HAP-1 (cell line): ENCODE measurements around the gene CFAP97D2.
"Not testable (repeated sequence)": the region's sequence is repeated elsewhere in the genome, so short reads cannot be mapped to it uniquely, and the experiment has no call there.

Source experiments
- DNase-seq, 2 experiments: peaks; one replicate each; pipeline ENCODE4 v3.0.0-alpha.2; 2016 to 2020; ENCODE audit warnings: low spot score in 2 of 2
- H3K27me3 ChIP-seq: fragments of 250-450 bp; sonication (Bioruptor Pico); 2 replicates; pipeline ENCODE4 v1.5.1; 2020; ENCODE audit warnings: low read depth, mild to moderate bottlenecking, moderate library complexity
- H3K36me3 ChIP-seq: fragments of 250-450 bp; sonication (Bioruptor Pico); replicated peaks from 2 replicates; pipeline ENCODE4 v1.5.1; 2020; ENCODE audit warnings: mild to moderate bottlenecking
- H3K4me1 ChIP-seq: fragments of 250-450 bp; sonication (Bioruptor Pico); 2 replicates; pipeline ENCODE4 v1.5.1; 2020; ENCODE audit warnings: mild to moderate bottlenecking
- H3K4me3 ChIP-seq: fragments of 250-450 bp; sonication (Bioruptor Pico); 2 replicates; pipeline ENCODE4 v1.5.1; 2020; ENCODE audit warnings: mild to moderate bottlenecking, moderate library complexity
- H3K9me3 ChIP-seq: fragments of 250-450 bp; sonication (Bioruptor Pico); 2 replicates; pipeline ENCODE4 v1.5.1; 2020; ENCODE audit warnings: mild to moderate bottlenecking, moderate library complexity
- in situ Hi-C: fragments of 300-500 bp; cut with MboI; formaldehyde crosslinking; loops from 3 replicates; pipeline ENCODE4 v1.14.3; 2020; ENCODE audit warnings: low sequenced_read_pairs, inconsistent platforms, mixed read lengths

CFAP97D2 gene

GRCh38 chr13:114176359-114176902, 2.6 kb upstream of the CFAP97D2 start:
- H3K36me3 ChIP-seq, in situ Hi-C loops, H3K4me1 ChIP-seq, DNase-seq, H3K4me3 ChIP-seq, H3K9me3 ChIP-seq, H3K27me3 ChIP-seq: not testable (repeated sequence)

DNA sequence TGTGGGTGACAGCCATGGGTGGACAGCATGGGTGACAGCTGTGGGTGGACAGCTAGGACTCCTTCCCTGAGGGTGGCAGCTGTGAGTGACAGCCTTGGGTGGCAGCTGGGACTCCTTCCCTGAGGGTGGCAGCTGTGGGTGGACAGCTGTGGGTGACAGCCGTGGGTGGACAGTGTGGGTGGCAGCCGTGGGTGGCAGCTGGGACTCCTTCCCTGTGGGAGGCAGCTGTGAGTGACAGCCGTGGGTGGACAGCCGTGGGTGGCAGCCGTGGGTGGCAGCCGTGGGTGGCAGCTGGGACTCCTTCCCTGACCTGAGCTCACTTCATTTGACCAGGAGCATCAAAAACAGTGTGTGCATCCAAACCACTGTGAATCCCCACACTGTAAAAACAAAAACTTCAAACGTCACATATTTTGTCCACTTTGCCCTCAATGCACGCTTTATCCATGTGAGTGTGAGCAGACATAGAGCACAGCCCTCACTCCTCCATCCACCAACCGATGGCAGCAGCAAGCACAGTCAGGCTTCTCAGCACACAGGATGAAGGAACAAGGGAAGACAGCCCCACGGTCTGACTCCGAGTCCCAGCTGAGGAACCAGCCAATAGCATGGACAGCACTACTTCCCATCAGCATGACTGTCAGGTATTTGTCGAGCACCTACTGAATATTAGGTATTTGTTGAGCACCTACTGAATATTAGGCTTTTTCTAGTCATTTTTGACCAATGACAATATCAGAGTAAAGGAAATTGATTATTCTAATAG, 1.6 kb upstream of the CFAP97D2 start:
- no peak for DNase-seq
- Histone ChIP-seq H3K36me3 (no peaks in the 10 kb centered on the region), H3K27me3 (no peaks in the 10 kb centered on the region), H3K9me3 (no peaks in the 10 kb centered on the region), H3K4me1 (no peaks in the 10 kb centered on the region), H3K4me3 (no peak overlapping the region)
- in situ Hi-C loops = no loop called here

DNA sequence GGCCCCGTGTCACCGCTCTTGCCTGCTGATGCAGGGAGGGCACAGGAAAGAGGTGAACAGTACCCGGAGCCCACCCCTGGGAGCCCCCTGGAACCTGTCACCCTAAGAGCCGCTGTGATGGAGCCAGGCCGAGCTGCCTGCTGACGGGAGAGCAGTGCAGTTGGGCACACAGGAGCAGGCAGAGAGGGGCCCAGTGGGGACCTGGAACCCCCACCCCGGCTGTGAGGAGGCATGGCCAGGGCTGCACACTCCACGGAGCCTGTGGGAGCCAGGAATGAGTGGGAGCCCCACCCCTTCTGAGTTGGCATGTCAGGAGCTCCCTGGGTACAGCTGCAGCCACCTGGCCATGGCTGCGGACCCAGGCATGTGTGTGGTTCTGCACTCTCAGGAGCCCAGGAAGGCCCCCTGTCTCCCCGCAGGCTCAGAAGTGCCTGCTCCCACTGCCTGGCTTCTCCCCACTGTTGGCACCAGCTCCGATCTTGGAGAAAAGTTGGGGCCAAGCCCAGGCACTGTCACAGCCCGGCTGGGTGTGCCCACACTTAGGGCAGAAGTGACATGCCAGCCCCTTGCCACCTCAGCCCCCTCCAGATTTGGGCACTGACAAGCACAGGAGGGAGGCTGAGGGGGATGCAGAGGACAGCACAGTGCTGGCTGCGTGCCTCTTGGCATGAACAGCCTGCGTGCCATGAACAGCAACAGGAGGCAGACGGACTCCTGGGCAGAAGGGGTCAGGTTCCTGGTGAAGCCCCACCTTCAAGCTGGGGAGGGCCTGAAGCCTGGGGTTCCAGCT, 6.3 kb downstream of the CFAP97D2 start:
- in situ Hi-C loops = no loop called here
- no peaks in the 10 kb centered on the region for H3K27me3 ChIP-seq
- no peak overlapping the region for H3K4me3 ChIP-seq
- no peak for DNase-seq
- H3K4me1 ChIP-seq = no peaks in the 10 kb centered on the region
- no peaks in the 10 kb centered on the region for H3K36me3 ChIP-seq
- no peaks in the 10 kb centered on the region for H3K9me3 ChIP-seq

GRCh38 chr13:114194853-114195252, 15.8 kb downstream of the CFAP97D2 start:
- Histone ChIP-seq H3K36me3 (no peaks in the 10 kb centered on the region), H3K4me3 (no peak overlapping the region), H3K9me3 (no peaks in the 10 kb centered on the region), H3K4me1 (no peaks in the 10 kb centered on the region), H3K27me3 (no peaks in the 10 kb centered on the region)
- DNase-seq = no peak
- in situ Hi-C loops = no loop called here

DNA sequence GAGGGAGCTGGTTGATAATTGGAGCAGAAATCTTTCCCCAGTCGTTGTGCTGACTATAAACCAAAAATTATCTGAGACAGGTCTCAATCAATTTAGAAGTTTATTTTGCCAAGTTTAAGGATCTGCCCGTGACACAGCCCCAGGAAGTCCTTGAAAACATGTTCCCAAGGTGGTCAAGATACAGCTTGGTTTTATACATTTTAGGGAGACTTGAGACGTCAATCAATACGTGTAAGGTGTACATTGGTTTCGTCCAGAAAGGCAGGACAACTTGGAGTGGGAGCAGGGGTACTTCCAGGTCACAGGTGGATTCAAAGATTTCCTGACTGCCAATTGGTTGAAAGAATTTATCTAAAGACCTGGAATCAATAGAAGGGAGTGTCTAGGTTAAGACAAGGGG, 17.6 kb downstream of the CFAP97D2 start:
- in situ Hi-C loops = no loop called here
- H3K9me3 ChIP-seq = no peaks in the 10 kb centered on the region
- H3K27me3 ChIP-seq = no peaks in the 10 kb centered on the region
- no peak for DNase-seq
- no peak overlapping the region for H3K4me3 ChIP-seq
- H3K4me1 ChIP-seq = no peaks in the 10 kb centered on the region
- H3K36me3 ChIP-seq = no peaks in the 10 kb centered on the region

DNA sequence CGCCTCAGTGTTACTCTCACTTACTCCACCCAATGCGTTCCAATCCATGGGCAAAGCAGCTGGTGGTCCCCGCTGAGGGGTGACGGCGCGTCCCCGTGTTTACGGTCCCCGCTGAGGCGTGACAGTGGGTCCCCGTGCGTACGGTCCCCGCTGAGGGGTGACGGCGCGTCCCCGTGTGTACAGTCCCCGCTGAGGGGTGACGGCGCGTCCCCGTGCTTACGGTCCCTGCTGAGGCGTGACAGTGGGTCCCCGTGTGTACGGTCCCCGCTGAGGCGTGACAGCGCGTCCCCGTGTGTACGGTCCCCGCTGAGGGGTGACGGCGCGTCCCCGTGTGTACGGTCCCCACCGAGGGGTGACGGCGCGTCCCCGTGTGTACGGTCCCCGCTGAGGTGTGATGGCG, 19.5 kb downstream of the CFAP97D2 start:
- H3K9me3 ChIP-seq = no peaks in the 10 kb centered on the region
- in situ Hi-C loops = no loop called here
- no peaks in the 10 kb centered on the region for H3K36me3 ChIP-seq
- H3K4me3 ChIP-seq = no peak overlapping the region
- no peaks in the 10 kb centered on the region for H3K27me3 ChIP-seq
- DNase-seq = no peak
- H3K4me1 ChIP-seq = no peaks in the 10 kb centered on the region

DNA sequence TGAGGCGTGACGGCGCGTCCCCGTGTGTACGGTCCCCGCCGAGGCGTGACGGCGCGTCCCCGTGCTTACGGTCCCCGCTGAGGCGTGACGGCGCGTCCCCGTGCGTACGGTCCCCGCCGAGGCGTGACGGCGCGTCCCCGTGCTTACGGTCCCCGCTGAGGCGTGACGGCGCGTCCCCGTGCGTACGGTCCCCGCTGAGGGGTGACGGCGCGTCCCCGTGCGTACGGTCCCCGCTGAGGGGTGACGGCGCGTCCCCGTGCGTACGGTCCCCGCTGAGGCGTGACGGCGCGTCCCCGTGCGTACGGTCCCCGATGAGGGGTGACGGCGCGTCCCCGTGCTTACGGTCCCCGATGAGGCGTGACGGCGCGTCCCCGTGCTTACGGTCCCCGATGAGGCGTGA, 20.5 kb downstream of the CFAP97D2 start:
- H3K4me1 ChIP-seq, H3K36me3 ChIP-seq, H3K4me3 ChIP-seq, H3K9me3 ChIP-seq, DNase-seq, in situ Hi-C loops, H3K27me3 ChIP-seq: not testable (repeated sequence)

DNA sequence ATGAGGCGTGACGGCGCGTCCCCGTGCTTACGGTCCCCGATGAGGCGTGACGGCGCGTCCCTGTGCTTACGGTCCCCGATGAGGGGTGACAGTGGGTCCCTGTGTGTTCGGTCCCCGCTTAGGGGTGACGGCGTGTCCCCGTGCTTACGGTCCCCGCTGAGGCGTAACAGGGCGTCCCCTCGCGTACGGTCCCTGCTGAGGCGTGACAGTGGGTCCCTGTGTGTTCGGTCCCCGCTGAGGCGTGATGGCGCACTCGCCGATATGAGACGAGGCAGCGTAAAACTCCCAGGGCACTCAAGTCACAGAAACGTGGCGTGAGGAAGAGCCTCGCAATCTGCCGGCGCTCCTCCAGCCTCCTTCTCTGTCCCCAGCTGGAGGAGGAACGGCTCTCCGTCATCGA, 20.9 kb downstream of the CFAP97D2 start:
- Histone ChIP-seq H3K9me3 (no peaks in the 10 kb centered on the region), H3K36me3 (no peaks in the 10 kb centered on the region), H3K27me3 (no peaks in the 10 kb centered on the region), H3K4me1 (no peaks in the 10 kb centered on the region), H3K4me3 (no peak overlapping the region)
- in situ Hi-C loops = no loop called here
- no peak for DNase-seq

GRCh38 chr13:114200399-114200911, 21.4 kb downstream of the CFAP97D2 start:
- no peak overlapping the region for H3K4me3 ChIP-seq
- H3K27me3 ChIP-seq = no peaks in the 10 kb centered on the region
- H3K9me3 ChIP-seq = no peaks in the 10 kb centered on the region
- in situ Hi-C loops = no loop called here
- DNase-seq = no peak
- no peaks in the 10 kb centered on the region for H3K36me3 ChIP-seq
- H3K4me1 ChIP-seq = no peaks in the 10 kb centered on the region

DNA sequence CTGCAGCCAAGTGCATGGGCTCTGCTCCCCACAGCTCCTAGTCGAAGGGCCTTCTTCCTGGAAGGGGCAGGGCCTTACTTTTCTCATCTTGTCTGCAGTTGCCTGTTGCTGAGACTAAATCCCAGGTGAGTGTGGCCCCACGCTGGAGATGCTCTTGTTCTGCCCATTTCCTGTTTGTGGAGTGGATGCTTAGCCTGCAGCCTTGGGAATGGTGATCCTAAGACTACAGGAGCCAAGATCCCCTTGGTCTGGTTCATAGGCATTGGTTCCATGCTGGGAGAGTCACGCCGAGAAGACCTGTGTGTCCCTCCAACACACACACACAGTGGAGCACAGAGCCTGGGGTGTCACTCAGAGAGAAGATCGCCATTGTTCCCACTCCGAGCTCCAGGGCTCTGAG, 23.5 kb downstream of the CFAP97D2 start:
- in situ Hi-C loops = no loop called here
- no peak overlapping the region for H3K4me3 ChIP-seq
- no peaks in the 10 kb centered on the region for H3K36me3 ChIP-seq
- DNase-seq = no peak
- H3K27me3 ChIP-seq = no peaks in the 10 kb centered on the region
- H3K4me1 ChIP-seq = no peaks in the 10 kb centered on the region
- no peaks in the 10 kb centered on the region for H3K9me3 ChIP-seq

GRCh38 chr13:114203536-114203935, 24.5 kb downstream of the CFAP97D2 start:
- in situ Hi-C loops = no loop called here
- DNase-seq = no peak

DNA sequence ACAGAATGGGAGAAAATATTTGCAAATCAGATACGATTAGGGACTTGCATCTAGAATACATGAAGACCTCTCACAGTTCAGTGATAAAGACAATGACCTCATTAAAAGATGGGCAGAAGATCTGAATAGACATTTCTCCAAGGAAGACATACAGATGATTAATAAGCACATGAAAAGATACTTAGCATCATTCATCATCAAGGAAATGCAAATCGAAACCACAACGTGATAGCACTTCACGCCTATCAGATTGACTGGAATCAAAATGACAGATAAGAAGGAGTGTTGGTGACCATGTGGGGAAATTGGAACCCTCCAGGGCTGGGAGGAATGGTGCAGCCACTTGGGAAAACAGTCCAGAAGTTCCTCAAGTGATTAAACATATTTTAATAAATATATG, 25.8 kb downstream of the CFAP97D2 start:
- in situ Hi-C loops = no loop called here
- Histone ChIP-seq H3K36me3 (no peaks in the 10 kb centered on the region), H3K4me3 (no peak overlapping the region), H3K9me3 (no peaks in the 10 kb centered on the region), H3K4me1 (no peaks in the 10 kb centered on the region), H3K27me3 (no peaks in the 10 kb centered on the region)
- DNase-seq = no peak

More at GRCh38 chr13:114203536-114203935, 24.5 kb downstream of the CFAP97D2 start:
- Histone ChIP-seq H3K9me3 (no peaks in the 10 kb centered on the region), H3K36me3 (no peaks in the 10 kb centered on the region), H3K4me3 (no peak overlapping the region), H3K4me1 (no peaks in the 10 kb centered on the region), H3K27me3 (no peaks in the 10 kb centered on the region)

DNA sequence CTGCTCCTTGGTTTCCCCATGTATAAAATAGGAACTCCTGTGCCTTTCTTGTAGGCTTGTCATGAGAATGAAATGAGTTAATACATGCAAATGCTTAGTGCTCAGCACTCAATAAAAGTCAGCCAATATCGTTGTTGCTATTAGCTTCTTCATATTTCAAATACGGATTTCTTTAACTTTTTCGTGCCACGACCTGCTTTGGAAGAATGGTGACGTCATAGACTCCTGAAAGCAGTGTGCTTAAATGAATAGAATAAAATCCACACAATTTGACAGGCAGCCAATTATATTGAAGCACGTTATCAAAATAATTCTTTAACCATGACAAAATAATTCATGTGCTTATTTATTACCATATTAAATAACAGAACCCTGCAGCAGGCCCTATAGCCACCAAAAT, 29.1 kb downstream of the CFAP97D2 start:
- H3K9me3 ChIP-seq = no peaks in the 10 kb centered on the region
- H3K27me3 ChIP-seq = no peaks in the 10 kb centered on the region
- no peaks in the 10 kb centered on the region for H3K4me1 ChIP-seq
- in situ Hi-C loops = no loop called here
- no peak for DNase-seq
- no peak overlapping the region for H3K4me3 ChIP-seq
- no peaks in the 10 kb centered on the region for H3K36me3 ChIP-seq
